HG03442 (cell line): Measurements from ENCODE around the gene C3AR1.
"Not testable (repeated sequence)": the region's sequence is repeated elsewhere in the genome, so short reads cannot be mapped to it uniquely, and the experiment has no call there.

Experiments
- ATAC-seq: cut with Tn5 transposase; IDR thresholded peaks from one replicate; pipeline ENCODE4 v1.9.1; 2021; ENCODE audit warnings: mild to moderate bottlenecking, moderate library complexity; ENCODE audit not compliant: unreplicated experiment

The C3AR1 gene

GRCh38 chr12:8031017-8031416 is 35.1 kb downstream of the C3AR1 start:
- not testable (repeated sequence) for ATAC-seq

- no peak for ATAC-seq
Measured at GRCh38 chr12:8030189-8030588, 36.0 kb downstream of the C3AR1 start.

- no peak for ATAC-seq
Measured at GRCh38 chr12:8028267-8028666, 37.9 kb downstream of the C3AR1 start.

GRCh38 chr12:8027856-8028255 is 38.3 kb downstream of the C3AR1 start:
- no peak for ATAC-seq

- peak; percentile 94 for ATAC-seq
Measured at GRCh38 chr12:8026291-8026900, 39.8 kb downstream of the C3AR1 start.

- no peak for ATAC-seq
Measured at GRCh38 chr12:8018666-8019581, 47.2 kb downstream of the C3AR1 start.

- not testable (repeated sequence) for ATAC-seq
Measured at GRCh38 chr12:8018213-8018612, 47.9 kb downstream of the C3AR1 start.

- no peak for ATAC-seq
Measured at GRCh38 chr12:8014836-8015235, 51.3 kb downstream of the C3AR1 start.

- ATAC-seq = no peak
Measured at GRCh38 chr12:8012651-8013309, 53.4 kb downstream of the C3AR1 start.

GRCh38 chr12:8011331-8011730 is 54.8 kb downstream of the C3AR1 start:
- no peak for ATAC-seq
